Activated T-cell treated with anti-CD3 and anti-CD28 coated beads, Interleukin-2, amount 50 U/mL, for 72 hours (primary cell): ENCODE data around the gene HRK. TPM values are rescaled to one million over a fixed set of nuclear protein-coding genes. Genes with fewer than 3 reads are reported as not detected.
A peak's percentile ranks its signal among the peaks of the same experiment; 100 is the strongest.

Experiments
- ATAC-seq, 2 donors: fragments of 150-1000 bp; cut with Tn5 transposase; replicated peaks in 1 of 2; 2 replicates each; pipeline ENCODE4 v1.10.0; 2021; ENCODE audit warnings: moderate library complexity in 2 of 2, mild to moderate bottlenecking in 1 of 2
- DNase-seq, 2 donors: peaks; one replicate each; pipeline ENCODE4 v3.0.0; 2021 to 2022; ENCODE audit warnings: mixed read lengths in 1 of 2
- H3K27ac Mint-ChIP-seq: one replicate; pipeline ENCODE4 v1.8.0; 2022; ENCODE audit warnings: mild to moderate bottlenecking, moderate library complexity, mixed read lengths
- H3K27me3 Mint-ChIP-seq: one replicate; pipeline ENCODE4 v1.8.0; 2022; ENCODE audit warnings: low read depth, mixed read lengths
- H3K36me3 Mint-ChIP-seq, 2 donors: one replicate each; pipeline ENCODE4 v1.8.0; 2022; ENCODE audit warnings: mixed read lengths in 2 of 2, mild to moderate bottlenecking in 1 of 2; ENCODE audit not compliant: insufficient read depth in 2 of 2
- H3K4me1 Mint-ChIP-seq: one replicate; pipeline ENCODE4 v1.8.0; 2022; ENCODE audit warnings: low read depth, mixed read lengths
- H3K4me3 Mint-ChIP-seq, 2 donors: one replicate each; pipeline ENCODE4 v1.8.0; 2022; ENCODE audit warnings: mild to moderate bottlenecking in 2 of 2, mixed read lengths in 2 of 2, moderate library complexity in 2 of 2
- H3K9me3 Mint-ChIP-seq, 2 donors: one replicate each; pipeline ENCODE4 v1.8.0; 2022; ENCODE audit warnings: mixed read lengths in 2 of 2
- total RNA-seq, 2 donors: library from RNA; stranded (reverse); gene quantifications; one replicate each; pipeline ENCODE4 v1.2.3, GENCODE V29; 2022

Gene HRK
- total RNA-seq, 2 donors from 2014 or later: 0.12 TPM; not detected in 1

- no peak for DNase-seq
- peaks cover 32% of the 10 kb centered on the region for H3K4me1 Mint-ChIP-seq
- H3K9me3 Mint-ChIP-seq: no peaks in the 10 kb centered on the region
- H3K27ac Mint-ChIP-seq: no peak overlapping the region
- H3K4me3 Mint-ChIP-seq: no peak overlapping the region
- H3K36me3 Mint-ChIP-seq: peaks cover 2 to 5% of the 10 kb centered on the region in 2 donors
- no peak for ATAC-seq
- H3K27me3 Mint-ChIP-seq: peaks cover 53% of the 10 kb centered on the region
These were observed 4.9 kb downstream of the HRK start for GRCh38 chr12:116876151-116876869.

- Mint-ChIP-seq H3K4me3 (no peak overlapping the region), H3K4me1 (peaks cover 18% of the 10 kb centered on the region), H3K9me3 (no peaks in the 10 kb centered on the region), H3K36me3 (peaks cover 2 to 3% of the 10 kb centered on the region in 2 donors), H3K27ac (no peak overlapping the region), H3K27me3 (peaks cover 39% of the 10 kb centered on the region)
- ATAC-seq: no peak
- no peak for DNase-seq
These were observed 6.8 kb downstream of the HRK start for GRCh38 chr12:116874324-116874995.

DNA sequence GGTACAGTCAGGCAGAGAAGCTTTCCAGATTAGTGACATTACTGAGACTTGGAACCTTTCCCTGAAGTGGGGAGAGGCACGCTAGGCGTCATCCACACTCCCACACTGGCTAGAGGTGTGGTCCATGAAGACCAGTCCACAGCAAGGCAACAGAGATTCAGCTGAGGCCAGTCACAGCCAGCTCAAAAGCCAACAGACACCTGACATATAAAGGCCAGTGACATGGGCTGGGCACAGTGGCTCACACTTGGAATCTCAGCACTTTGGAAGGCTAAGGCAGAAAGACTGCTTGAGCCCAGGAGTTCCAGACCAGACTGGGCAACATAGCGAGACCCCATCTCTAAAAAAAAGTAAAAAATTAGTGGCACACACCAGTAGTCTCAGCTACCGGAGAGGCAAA is 10.9 kb downstream of the HRK start:
- Mint-ChIP-seq H3K27me3 (peaks cover 7% of the 10 kb centered on the region), H3K4me3 (no peak overlapping the region), H3K4me1 (peaks cover 5% of the 10 kb centered on the region), H3K9me3 (no peaks in the 10 kb centered on the region), H3K27ac (no peak overlapping the region), H3K36me3 (no peaks in the 10 kb centered on the region)
- ATAC-seq: no peak
- no peak for DNase-seq

DNA sequence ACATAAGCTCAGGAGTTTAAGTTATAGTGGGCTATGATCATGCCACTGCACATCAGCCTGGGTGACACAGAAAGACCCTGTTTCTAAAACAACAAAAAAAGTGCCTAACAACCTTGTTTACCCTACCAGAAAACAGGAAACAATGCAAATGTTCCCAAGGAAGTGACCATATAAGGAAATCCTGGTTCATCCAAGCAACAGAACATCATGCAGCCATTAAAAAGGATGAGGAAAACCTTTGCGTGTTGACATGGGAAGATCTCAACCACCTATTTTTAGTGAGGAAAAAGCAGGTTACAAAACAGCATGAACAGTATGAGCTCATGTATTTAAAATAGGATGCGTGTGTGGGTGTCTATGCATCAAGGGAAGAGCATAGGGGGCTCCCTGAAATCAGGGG is 13.7 kb downstream of the HRK start:
- no peak for DNase-seq
- Mint-ChIP-seq H3K9me3 (no peaks in the 10 kb centered on the region), H3K4me3 (no peak overlapping the region), H3K36me3 (no peaks in the 10 kb centered on the region), H3K27ac (no peak overlapping the region), H3K27me3 (peaks cover 3% of the 10 kb centered on the region), H3K4me1 (no peaks in the 10 kb centered on the region)
- ATAC-seq: no peak

DNA sequence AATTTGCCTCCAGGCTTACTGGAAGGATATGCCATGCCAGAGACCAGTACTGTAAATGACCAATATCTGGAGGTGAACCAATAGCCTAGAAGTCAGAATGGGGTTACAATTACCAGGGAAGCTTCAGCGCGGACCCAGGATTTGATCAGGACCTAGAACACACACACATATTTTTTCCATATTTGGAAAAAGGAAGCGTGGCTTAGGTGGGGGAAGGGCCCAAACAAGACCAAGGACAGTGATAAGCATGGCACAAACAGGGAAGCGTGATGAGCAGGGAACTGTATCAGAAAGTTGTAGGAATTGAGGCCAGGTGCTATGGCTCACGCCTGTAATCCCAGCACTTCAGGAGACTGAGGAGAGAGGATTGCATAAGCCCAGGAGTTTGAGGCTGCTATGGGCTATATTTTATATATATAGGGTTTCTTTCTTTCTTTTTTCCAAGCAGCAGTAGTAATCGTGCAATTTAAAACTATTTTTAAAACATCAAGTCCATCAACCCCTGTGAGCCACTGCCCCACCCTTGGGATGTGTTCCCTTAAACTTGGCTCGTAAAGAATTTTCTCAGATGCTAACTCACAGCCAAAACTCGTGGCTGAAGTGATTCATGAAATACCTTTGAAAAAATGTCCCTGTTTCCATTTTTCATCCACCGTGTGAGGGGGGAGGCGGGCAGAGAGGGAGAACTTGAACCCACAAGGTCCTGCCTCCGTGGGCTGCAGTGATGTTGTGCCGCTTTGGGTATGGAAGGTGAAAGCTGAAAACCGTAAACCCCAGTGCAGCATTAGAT is 16.7 kb downstream of the HRK start:
- no peaks in the 10 kb centered on the region for H3K36me3 Mint-ChIP-seq
- H3K27ac Mint-ChIP-seq: no peak overlapping the region
- no peaks in the 10 kb centered on the region for H3K9me3 Mint-ChIP-seq
- ATAC-seq: no peak
- no peak for DNase-seq
- H3K4me3 Mint-ChIP-seq: no peak overlapping the region
- peaks cover 18% of the 10 kb centered on the region for H3K27me3 Mint-ChIP-seq
- peaks cover 13% of the 10 kb centered on the region for H3K4me1 Mint-ChIP-seq

DNA sequence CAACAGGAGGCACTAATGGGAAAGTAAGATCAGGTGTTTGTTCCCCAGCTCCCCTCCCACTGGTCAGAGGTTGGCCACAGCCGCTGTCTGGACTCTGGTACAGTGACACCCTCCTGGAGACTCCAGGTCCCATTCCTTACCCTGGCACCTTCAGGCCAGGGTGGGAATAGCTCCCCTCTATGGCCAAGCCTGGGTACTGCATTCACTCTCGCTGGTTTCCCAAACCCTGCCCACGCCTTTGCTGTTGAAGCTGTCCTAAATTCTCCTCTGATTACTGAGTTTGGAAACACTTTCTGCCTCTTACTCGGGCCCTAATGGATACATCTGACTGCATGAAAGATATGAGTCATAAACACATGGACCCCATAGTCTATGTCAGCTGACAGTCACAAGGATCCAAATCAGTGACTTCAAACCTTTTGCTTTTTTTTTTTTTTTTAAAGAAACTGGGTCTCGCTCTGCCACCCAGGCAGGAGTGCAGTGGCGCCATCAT is 17.9 kb downstream of the HRK start:
- H3K27me3 Mint-ChIP-seq: peaks cover 25% of the 10 kb centered on the region
- peaks cover 13% of the 10 kb centered on the region for H3K4me1 Mint-ChIP-seq
- no peak overlapping the region for H3K27ac Mint-ChIP-seq
- DNase-seq: no peak
- no peaks in the 10 kb centered on the region for H3K36me3 Mint-ChIP-seq
- no peak overlapping the region for H3K4me3 Mint-ChIP-seq
- no peaks in the 10 kb centered on the region for H3K9me3 Mint-ChIP-seq
- no peak for ATAC-seq

- ATAC-seq (no peak), DNase-seq (no peak)
- Mint-ChIP-seq H3K27ac (no peak overlapping the region), H3K27me3 (peaks cover 37% of the 10 kb centered on the region), H3K4me3 (no peak overlapping the region), H3K4me1 (peaks cover 19% of the 10 kb centered on the region), H3K36me3 (no peaks in the 10 kb centered on the region), H3K9me3 (no peaks in the 10 kb centered on the region)
These were observed 19.1 kb downstream of the HRK start for GRCh38 chr12:116862167-116862566.

- Mint-ChIP-seq H3K27ac (no peak overlapping the region), H3K36me3 (no peaks in the 10 kb centered on the region), H3K4me3 (no peak overlapping the region), H3K4me1 (peaks cover 19% of the 10 kb centered on the region), H3K27me3 (peaks cover 45% of the 10 kb centered on the region), H3K9me3 (no peaks in the 10 kb centered on the region)
- ATAC-seq (peak; percentile 56 to 66), DNase-seq (peak; percentile 26 to 32)
These were observed 19.9 kb downstream of the HRK start for GRCh38 chr12:116861320-116861719.

GRCh38 chr12:116860263-116860662 is 21.0 kb downstream of the HRK start:
- Mint-ChIP-seq H3K4me3 (no peak overlapping the region), H3K36me3 (no peaks in the 10 kb centered on the region), H3K4me1 (peaks cover 19% of the 10 kb centered on the region), H3K27me3 (peaks cover 53% of the 10 kb centered on the region), H3K9me3 (no peaks in the 10 kb centered on the region), H3K27ac (no peak overlapping the region)
- no peak for DNase-seq
- no peak for ATAC-seq

GRCh38 chr12:116859079-116859478 is 22.2 kb downstream of the HRK start:
- H3K9me3 Mint-ChIP-seq: no peaks in the 10 kb centered on the region
- ATAC-seq (no peak), DNase-seq (no peak)
- no peaks in the 10 kb centered on the region for H3K36me3 Mint-ChIP-seq
- no peak overlapping the region for H3K27ac Mint-ChIP-seq
- no peak overlapping the region for H3K4me3 Mint-ChIP-seq
- H3K4me1 Mint-ChIP-seq: peaks cover 19% of the 10 kb centered on the region
- peaks cover 53% of the 10 kb centered on the region for H3K27me3 Mint-ChIP-seq

DNA sequence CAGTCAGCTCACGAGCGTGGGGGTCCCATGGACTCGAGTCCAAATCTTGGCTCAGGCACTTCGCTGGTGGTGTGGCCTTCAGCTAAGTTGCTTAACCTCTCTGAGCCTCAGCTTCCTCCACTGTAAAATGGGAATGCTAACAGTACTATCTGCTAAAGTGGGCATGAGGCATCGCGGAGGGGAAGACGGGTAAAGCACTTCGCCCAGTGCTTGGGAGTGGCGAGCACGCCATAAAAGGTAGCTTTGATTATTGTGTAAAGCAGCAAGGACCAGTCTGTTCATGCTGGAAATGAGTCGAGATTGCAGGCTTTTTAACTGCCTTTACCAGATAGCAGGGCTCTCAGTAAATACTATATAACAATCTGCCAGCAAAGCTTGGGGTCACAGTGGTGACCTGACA is 24.5 kb downstream of the HRK start:
- H3K27ac Mint-ChIP-seq: no peak overlapping the region
- H3K36me3 Mint-ChIP-seq: no peaks in the 10 kb centered on the region
- ATAC-seq (no peak), DNase-seq (no peak)
- H3K27me3 Mint-ChIP-seq: peaks cover 46% of the 10 kb centered on the region
- peaks cover 18% of the 10 kb centered on the region for H3K4me1 Mint-ChIP-seq
- H3K9me3 Mint-ChIP-seq: no peaks in the 10 kb centered on the region
- H3K4me3 Mint-ChIP-seq: no peak overlapping the region

DNA sequence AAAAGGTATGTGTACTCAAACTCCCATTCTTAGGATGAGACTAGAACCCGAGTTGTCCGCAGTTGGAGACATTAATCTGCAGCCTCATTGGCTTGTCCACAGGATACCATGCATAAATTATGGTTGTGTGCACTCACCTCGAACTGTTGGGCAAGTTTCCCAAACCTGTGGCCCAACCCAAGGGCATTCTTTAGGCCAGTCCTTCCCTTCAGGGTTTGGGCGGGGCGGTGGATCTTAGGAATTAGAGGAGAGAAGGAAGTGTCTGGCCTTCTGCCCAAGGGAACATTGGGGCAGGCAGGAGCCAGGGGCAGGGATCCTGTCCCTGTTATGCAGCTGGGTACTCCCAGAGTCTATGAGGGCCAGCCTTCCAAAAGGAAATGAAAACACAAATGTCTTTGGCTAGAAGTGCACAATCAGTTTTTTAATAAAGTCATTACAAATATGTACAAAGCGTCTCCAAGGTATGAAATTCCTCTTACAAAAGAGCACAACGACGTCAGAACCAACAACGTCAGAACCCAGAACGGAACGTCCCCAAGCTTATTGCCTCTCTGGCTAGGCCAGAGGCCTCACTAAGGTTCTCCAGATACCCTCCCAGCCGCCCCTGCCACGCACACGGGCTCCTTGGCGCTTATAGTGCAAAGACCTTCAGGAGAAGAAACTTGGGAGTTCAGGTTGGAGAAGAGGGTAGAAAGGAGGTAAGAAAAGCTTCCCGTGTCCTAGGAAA is 25.3 kb downstream of the HRK start:
- H3K27me3 Mint-ChIP-seq: peaks cover 42% of the 10 kb centered on the region
- ATAC-seq: no peak
- no peak overlapping the region for H3K27ac Mint-ChIP-seq
- H3K36me3 Mint-ChIP-seq: no peaks in the 10 kb centered on the region
- peaks cover 11% of the 10 kb centered on the region for H3K4me1 Mint-ChIP-seq
- DNase-seq: no peak
- no peaks in the 10 kb centered on the region for H3K9me3 Mint-ChIP-seq
- H3K4me3 Mint-ChIP-seq: no peak overlapping the region

DNA sequence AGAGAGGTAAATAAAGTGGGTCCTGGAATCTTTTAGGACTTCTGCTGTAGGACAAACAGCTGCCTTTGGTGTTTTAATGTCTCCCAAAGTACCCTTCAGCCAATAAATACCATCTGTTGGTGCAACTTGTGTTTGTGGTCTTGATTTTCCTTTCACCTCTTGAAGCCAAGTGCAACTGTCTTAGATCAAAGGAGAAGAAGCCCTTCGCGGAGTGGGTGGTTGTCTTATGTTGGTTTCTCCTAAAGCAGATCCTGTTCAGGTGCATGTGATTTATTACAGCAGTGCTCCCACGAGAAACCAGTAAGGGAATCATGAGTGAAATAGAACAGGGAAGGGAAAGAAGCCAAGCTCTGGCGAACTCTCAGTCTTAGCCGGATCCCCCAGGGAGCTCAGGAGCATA is 27.7 kb downstream of the HRK start:
- DNase-seq: no peak
- H3K9me3 Mint-ChIP-seq: no peaks in the 10 kb centered on the region
- H3K27me3 Mint-ChIP-seq: peaks cover 29% of the 10 kb centered on the region
- H3K4me1 Mint-ChIP-seq: peaks cover 5% of the 10 kb centered on the region
- H3K27ac Mint-ChIP-seq: no peak overlapping the region
- no peak for ATAC-seq
- no peak overlapping the region for H3K4me3 Mint-ChIP-seq
- H3K36me3 Mint-ChIP-seq: no peaks in the 10 kb centered on the region
